ENCODE data around the gene HBM.

DNA sequence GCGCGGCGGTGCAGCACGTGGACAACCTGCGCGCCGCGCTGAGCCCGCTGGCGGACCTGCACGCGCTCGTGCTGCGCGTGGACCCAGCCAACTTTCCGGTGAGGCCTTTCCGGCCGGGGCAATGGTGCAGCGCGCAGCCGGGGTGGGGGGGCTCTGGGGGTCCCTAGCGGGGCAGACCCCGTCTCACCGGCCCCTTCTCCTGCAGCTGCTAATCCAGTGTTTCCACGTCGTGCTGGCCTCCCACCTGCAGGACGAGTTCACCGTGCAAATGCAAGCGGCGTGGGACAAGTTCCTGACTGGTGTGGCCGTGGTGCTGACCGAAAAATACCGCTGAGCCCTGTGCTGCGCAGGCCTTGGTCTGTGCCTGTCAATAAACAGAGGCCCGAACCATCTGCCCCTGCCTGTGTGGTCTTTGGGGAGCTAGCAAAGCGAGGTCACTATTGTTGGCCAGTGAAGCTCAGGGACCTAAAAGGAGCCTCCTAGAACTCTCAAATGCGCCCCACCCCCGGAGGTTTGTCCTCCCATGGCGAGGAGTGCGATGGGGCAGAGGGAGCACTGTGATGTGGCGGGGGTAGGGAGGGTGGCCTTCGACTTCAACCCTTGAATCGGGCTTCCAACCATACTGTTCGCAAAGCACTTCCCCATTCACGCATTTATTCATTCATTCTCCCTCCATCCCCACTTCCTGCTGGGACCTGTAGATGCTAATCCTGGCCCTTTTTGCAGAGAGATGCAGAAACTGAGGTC is 770 bp downstream of the HBM start:
- TF ChIP-seq, protein P1, sequence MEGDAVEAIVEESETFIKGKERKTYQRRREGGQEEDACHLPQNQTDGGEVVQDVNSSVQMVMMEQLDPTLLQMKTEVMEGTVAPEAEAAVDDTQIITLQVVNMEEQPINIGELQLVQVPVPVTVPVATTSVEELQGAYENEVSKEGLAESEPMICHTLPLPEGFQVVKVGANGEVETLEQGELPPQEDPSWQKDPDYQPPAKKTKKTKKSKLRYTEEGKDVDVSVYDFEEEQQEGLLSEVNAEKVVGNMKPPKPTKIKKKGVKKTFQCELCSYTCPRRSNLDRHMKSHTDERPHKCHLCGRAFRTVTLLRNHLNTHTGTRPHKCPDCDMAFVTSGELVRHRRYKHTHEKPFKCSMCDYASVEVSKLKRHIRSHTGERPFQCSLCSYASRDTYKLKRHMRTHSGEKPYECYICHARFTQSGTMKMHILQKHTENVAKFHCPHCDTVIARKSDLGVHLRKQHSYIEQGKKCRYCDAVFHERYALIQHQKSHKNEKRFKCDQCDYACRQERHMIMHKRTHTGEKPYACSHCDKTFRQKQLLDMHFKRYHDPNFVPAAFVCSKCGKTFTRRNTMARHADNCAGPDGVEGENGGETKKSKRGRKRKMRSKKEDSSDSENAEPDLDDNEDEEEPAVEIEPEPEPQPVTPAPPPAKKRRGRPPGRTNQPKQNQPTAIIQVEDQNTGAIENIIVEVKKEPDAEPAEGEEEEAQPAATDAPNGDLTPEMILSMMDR (IDR thresholded peaks at IDR 0.05): no peak
- no peak for TF ChIP-seq POLR2A (IDR thresholded peaks at IDR 0.05)
